CD4-positive, CD25-positive, alpha-beta regulatory T cell (primary cell): ENCODE data around the gene TMEM212. TPM values are rescaled to one million over a fixed set of nuclear protein-coding genes. Genes with fewer than 3 reads are reported as not detected.
"Not testable (repeated sequence)": the region's sequence is repeated elsewhere in the genome, so short reads cannot be mapped to it uniquely, and the experiment has no call there.

Source experiments
- ATAC-seq, 2 donors: fragments of 150-1000 bp; cut with Tn5 transposase; one replicate each; pipeline ENCODE4 v1.10.0; 2021; ENCODE audit warnings: low read depth in 2 of 2, moderate number of reproducible peaks in 2 of 2, moderate library complexity in 1 of 2
- DNase-seq, 3 donors: peaks; one replicate each; pipeline versions ENCODE4 v3.0.0 to v3.0.0-alpha.2; 2012 to 2022; ENCODE audit warnings: mixed read lengths in 1 of 3
- H3K27ac ChIP-seq: one replicate; pipeline ENCODE4 v1.7.0; 2013; ENCODE audit warnings: mild to moderate bottlenecking, low read length; ENCODE audit not compliant: insufficient read depth, poor library complexity, severe bottlenecking
- H3K27me3 ChIP-seq: one replicate; pipeline ENCODE4 v1.7.0; 2013; ENCODE audit warnings: low read length; ENCODE audit not compliant: control insufficient read depth, insufficient read depth
- H3K36me3 ChIP-seq: one replicate; pipeline ENCODE4 v1.7.0; 2013; ENCODE audit warnings: mild to moderate bottlenecking, low read length, moderate library complexity; ENCODE audit not compliant: control insufficient read depth, insufficient read depth
- H3K4me1 ChIP-seq: 2 replicates; pipeline ENCODE4 v1.7.0; 2013; ENCODE audit warnings: mild to moderate bottlenecking, low read length; ENCODE audit not compliant: insufficient read depth, control insufficient read depth, poor library complexity, severe bottlenecking
- H3K4me3 ChIP-seq: one replicate; pipeline ENCODE4 v1.7.0; 2013; ENCODE audit warnings: low read depth, mild to moderate bottlenecking, low read length, moderate library complexity
- H3K9me3 ChIP-seq, 2 experiments: 1 replicate in 1 of 2; 2 replicates in 1 of 2; pipeline ENCODE4 v1.7.0; 2013; ENCODE audit warnings: low read length in 2 of 2, mild to moderate bottlenecking in 1 of 2, moderate library complexity in 1 of 2; ENCODE audit not compliant: control insufficient read depth in 2 of 2
- H3K27ac Mint-ChIP-seq, 3 donors: one replicate each; pipeline ENCODE4 v1.8.0; 2020 to 2022; ENCODE audit warnings: mild to moderate bottlenecking in 3 of 3, mixed read lengths in 3 of 3, moderate library complexity in 2 of 3
- H3K27me3 Mint-ChIP-seq: one replicate; pipeline ENCODE4 v1.8.0; 2022; ENCODE audit warnings: mild to moderate bottlenecking, mixed read lengths
- H3K36me3 Mint-ChIP-seq: one replicate; pipeline ENCODE4 v1.8.0; 2020; ENCODE audit warnings: mixed read lengths
- H3K4me1 Mint-ChIP-seq, 4 donors: one replicate each; pipeline ENCODE4 v1.8.0; 2020 to 2022; ENCODE audit warnings: mixed read lengths in 4 of 4, mild to moderate bottlenecking in 1 of 4
- H3K4me3 Mint-ChIP-seq, 4 donors: one replicate each; pipeline ENCODE4 v1.8.0; 2020 to 2022; ENCODE audit warnings: mild to moderate bottlenecking in 4 of 4, mixed read lengths in 4 of 4, moderate library complexity in 3 of 4
- H3K9me3 Mint-ChIP-seq, 7 donors: one replicate each; pipeline ENCODE4 v1.8.0; 2020 to 2022; ENCODE audit warnings: mixed read lengths in 7 of 7, mild to moderate bottlenecking in 3 of 7, moderate library complexity in 2 of 7
- polyA plus RNA-seq, 4 donors: library from polyadenylated mRNA; unstranded; fragments of 300-500 nt; fragmentation: Illumina TruSeq; gene quantifications; one replicate each; pipeline ENCODE4 v1.2.3, GENCODE V29; 2021
- total RNA-seq: library from RNA; stranded (reverse); gene quantifications from one replicate; pipeline ENCODE4 v1.2.3, GENCODE V29; 2022

Gene TMEM212
- total and polyA plus RNA-seq, 5 donors from 2014 or later, result not detected

DNA sequence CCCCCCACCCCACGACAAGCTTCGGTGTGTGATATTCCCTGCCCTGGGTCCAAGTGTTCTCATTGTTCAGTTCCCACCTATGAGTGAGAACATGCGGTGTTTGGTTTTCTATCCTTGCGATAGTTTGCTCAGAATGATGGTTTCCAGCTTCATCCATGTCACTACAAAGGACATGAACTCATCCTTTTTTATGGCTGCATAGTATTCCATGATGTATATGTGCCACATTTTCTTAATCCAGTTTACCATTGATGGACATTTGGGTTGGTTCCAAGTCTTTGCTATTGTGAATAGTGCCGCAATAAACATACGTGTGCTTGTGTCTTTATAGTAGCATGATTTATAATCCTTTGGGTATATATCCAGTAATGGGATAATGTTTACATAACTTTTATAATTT is 28.5 kb upstream of the TMEM212 start:
- H3K27ac Mint-ChIP-seq, H3K4me3 Mint-ChIP-seq, H3K27me3 ChIP-seq, ATAC-seq, H3K9me3 Mint-ChIP-seq, DNase-seq, H3K36me3 Mint-ChIP-seq, H3K4me3 ChIP-seq, H3K4me1 Mint-ChIP-seq, H3K9me3 ChIP-seq, H3K36me3 ChIP-seq, H3K27ac ChIP-seq: not testable (repeated sequence)
- peaks cover 54% of the 10 kb centered on the region for H3K27me3 Mint-ChIP-seq
- H3K4me1 ChIP-seq, result peaks cover 12% of the 10 kb centered on the region

DNA sequence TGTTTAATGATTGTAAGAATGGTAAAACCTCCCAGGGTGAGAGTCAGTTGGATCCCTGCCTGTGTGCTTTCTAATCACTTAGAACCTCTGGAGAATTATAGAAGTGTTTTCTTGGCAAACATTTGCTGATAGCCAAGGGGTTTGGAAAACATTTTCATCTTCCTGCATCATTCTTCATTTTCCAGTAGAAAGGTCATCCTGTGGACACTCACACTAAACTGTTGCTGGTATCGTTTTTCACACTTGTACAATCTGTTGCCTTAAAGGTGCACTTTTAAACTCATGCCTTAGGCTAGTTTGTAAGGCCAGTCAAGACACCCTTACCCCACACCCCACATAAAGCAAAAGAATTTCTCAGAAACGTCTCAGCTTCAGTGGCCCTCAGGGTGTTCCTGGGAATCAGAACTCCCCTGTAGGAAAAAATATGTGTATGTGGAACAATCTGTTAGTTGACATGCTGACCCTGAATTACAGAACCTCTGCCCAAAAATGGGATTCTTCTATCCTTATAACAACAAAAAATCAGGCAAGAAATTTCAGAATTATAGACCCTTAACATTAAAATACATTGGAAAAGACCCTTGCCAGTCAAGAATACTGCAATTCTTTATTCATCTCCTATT is 27.1 kb upstream of the TMEM212 start:
- Mint-ChIP-seq H3K9me3 (peaks cover 0 to 1% (median 0%) of the 10 kb centered on the region in 7 donors), H3K27me3 (peaks cover 47% of the 10 kb centered on the region), H3K4me1 (peaks cover 0 to 3% (median 0%) of the 10 kb centered on the region in 4 donors), H3K27ac (no peak overlapping the region), H3K4me3 (no peak overlapping the region), H3K36me3 (no peaks in the 10 kb centered on the region)
- Histone ChIP-seq H3K27me3 (peaks cover 8% of the 10 kb centered on the region), H3K9me3 (no peaks in the 10 kb centered on the region), H3K36me3 (no peaks in the 10 kb centered on the region), H3K4me1 (no peaks in the 10 kb centered on the region), H3K27ac (no peak overlapping the region), H3K4me3 (no peak overlapping the region)
- DNase-seq (no peak), ATAC-seq (no peak)

DNA sequence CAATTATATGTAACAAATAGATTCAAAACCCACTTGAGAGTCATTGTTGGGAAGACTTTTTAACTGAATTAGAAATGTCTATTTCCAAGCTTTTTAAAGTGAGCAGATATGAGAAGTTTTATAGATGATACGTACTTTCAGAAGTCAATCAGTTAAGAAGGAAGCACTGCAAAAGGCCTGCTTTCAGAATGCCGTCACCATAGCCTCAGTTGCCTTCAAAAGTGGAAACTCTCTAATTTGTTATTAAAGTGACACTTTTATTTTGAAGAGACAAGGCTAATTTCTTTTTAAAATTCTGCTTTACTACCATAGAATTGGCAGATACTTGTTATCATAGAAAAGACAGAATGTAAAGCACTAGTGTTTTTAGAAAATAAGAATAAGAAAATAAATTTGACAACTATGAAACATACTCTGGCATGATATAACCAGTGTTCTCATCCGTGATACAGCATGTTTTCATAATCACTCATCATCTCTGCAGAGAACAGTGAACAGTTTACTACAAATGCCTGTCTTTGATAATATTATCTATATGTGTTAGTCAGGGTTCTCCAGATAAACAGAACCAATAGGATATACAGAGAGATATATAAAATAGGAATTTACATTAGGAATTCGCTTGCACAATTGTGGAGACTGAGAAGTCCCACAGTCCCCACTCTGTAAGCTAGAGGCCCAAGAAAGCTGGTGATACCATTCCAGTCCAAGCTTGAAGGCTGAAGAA is 25.9 kb upstream of the TMEM212 start:
- H3K36me3 ChIP-seq, result no peaks in the 10 kb centered on the region
- no peak for DNase-seq
- ATAC-seq, result no peak
- Mint-ChIP-seq H3K27me3 (peaks cover 35% of the 10 kb centered on the region), H3K36me3 (no peaks in the 10 kb centered on the region), H3K4me3 (no peak overlapping the region), H3K9me3 (peaks cover 0 to 1% (median 0%) of the 10 kb centered on the region in 7 donors), H3K27ac (no peak overlapping the region), H3K4me1 (peaks cover 3 to 7% (median 7%) of the 10 kb centered on the region in 4 donors)
- no peak overlapping the region for H3K27ac ChIP-seq
- peaks cover 4% of the 10 kb centered on the region for H3K27me3 ChIP-seq
- no peaks in the 10 kb centered on the region for H3K9me3 ChIP-seq
- H3K4me3 ChIP-seq, result no peak overlapping the region
- H3K4me1 ChIP-seq, result no peaks in the 10 kb centered on the region

DNA sequence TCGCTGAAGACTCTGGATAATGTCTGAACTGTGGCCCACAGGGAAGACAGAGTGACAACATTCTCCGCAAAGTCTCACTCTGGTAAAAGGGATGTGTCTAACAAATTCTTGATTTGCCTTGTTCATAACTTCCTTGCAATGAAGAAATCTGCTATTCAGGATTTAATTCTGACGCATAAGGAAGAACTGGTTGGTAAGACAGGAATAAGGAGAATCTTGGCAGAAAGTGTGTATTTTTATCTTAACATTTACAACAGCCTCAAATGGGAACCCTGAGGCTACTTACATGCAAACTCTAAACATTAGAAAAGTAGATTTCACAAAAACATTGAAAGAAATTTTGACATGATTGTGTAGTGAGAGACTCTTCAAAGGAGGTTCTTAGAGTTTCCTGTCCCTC is 22.1 kb upstream of the TMEM212 start:
- Mint-ChIP-seq H3K9me3 (peaks cover 0 to 2% (median 0%) of the 10 kb centered on the region in 7 donors), H3K4me1 (peaks cover 3 to 7% (median 7%) of the 10 kb centered on the region in 4 donors), H3K4me3 (no peak overlapping the region), H3K27ac (no peak overlapping the region), H3K36me3 (no peaks in the 10 kb centered on the region), H3K27me3 (peaks cover 16% of the 10 kb centered on the region)
- Histone ChIP-seq H3K27ac (no peak overlapping the region), H3K4me3 (no peak overlapping the region), H3K27me3 (no peaks in the 10 kb centered on the region), H3K4me1 (no peaks in the 10 kb centered on the region), H3K36me3 (no peaks in the 10 kb centered on the region), H3K9me3 (no peaks in the 10 kb centered on the region)
- ATAC-seq, result no peak
- no peak for DNase-seq

DNA sequence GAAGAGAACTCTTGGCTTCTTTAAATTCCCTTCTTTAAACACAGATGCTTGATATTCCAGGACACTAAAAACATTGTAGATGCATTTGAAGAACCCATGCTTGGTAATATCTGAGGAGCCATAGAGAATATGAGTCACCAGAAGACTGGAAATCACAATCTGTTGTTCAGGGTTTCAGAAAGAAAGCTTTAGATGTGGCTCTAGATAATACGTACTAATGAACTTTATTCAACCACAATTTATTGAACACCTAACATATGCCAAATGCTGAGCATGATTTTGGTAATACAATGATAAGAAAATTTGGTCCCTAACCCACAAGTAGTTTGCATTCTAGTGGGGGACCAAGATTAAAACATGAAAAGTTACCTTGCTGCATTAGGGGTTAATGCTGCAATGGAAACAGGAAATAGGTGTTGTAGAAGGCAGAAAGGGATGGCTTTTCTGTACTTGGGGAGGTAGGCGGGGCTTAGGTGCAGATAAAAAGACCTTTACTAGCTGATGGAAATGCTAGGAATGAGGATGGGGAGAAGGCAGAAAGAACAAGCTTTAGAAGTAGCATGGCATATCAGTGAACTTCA is 21.3 kb upstream of the TMEM212 start:
- H3K4me1 Mint-ChIP-seq, result peaks cover 3 to 10% (median 7%) of the 10 kb centered on the region in 4 donors
- no peaks in the 10 kb centered on the region for H3K36me3 ChIP-seq
- H3K9me3 Mint-ChIP-seq, result peaks cover 0 to 2% (median 0%) of the 10 kb centered on the region in 7 donors
- H3K9me3 ChIP-seq, result no peaks in the 10 kb centered on the region
- DNase-seq, result peak in 1 of 3 donors; percentile 8
- H3K27ac Mint-ChIP-seq, result no peak overlapping the region
- no peak overlapping the region for H3K27ac ChIP-seq
- H3K4me3 ChIP-seq, result no peak overlapping the region
- peaks cover 16% of the 10 kb centered on the region for H3K27me3 Mint-ChIP-seq
- H3K4me3 Mint-ChIP-seq, result peak overlapping the region in 1 of 4 donors; percentile 6
- peak in 1 of 2 donors; percentile 12 for ATAC-seq
- H3K4me1 ChIP-seq, result no peaks in the 10 kb centered on the region
- H3K36me3 Mint-ChIP-seq, result no peaks in the 10 kb centered on the region
- no peaks in the 10 kb centered on the region for H3K27me3 ChIP-seq

DNA sequence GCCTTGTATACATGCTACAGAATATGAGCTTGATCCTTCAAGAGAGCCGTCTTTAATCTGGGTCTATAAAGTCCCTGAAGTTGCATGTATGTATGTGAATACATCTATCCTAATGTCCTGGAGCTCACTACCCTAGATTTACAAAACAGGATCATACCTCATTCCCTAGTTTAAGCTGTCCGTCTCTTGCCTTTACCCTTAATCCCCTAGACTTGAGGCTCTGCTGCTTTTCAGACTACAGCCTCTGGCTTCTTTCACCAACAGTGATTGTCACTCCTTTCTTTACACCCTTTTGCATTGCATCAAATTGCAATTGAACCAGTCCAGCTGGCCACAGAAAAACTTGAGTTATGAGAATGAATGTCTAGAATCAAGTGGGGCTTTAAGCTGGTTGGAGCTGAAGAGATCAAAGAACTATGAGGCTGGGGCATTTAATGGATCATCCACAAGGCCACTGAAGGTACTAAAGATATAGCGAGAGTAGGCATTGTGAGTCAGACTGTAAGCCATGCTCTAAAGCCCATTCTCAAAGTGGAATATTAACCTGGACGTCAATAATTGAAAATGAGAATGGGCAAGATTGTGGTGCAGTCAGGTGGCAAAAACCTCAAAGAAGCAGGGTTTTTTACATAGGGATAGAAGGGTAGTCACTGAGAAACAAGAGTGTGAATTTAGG is 20.6 kb upstream of the TMEM212 start:
- no peak for DNase-seq
- peaks cover 3 to 14% (median 10%) of the 10 kb centered on the region in 4 donors for H3K4me1 Mint-ChIP-seq
- peak overlapping the region in 1 of 4 donors; percentile 6 for H3K4me3 Mint-ChIP-seq
- no peak for ATAC-seq
- no peak overlapping the region for H3K27ac ChIP-seq
- H3K4me3 ChIP-seq, result no peak overlapping the region
- H3K27me3 Mint-ChIP-seq, result peaks cover 11% of the 10 kb centered on the region
- peaks cover 0 to 2% (median 0%) of the 10 kb centered on the region in 7 donors for H3K9me3 Mint-ChIP-seq
- H3K27me3 ChIP-seq, result no peaks in the 10 kb centered on the region
- H3K4me1 ChIP-seq, result peaks cover 5% of the 10 kb centered on the region
- H3K36me3 ChIP-seq, result no peaks in the 10 kb centered on the region
- H3K36me3 Mint-ChIP-seq, result no peaks in the 10 kb centered on the region
- no peak overlapping the region for H3K27ac Mint-ChIP-seq
- H3K9me3 ChIP-seq, result no peaks in the 10 kb centered on the region

DNA sequence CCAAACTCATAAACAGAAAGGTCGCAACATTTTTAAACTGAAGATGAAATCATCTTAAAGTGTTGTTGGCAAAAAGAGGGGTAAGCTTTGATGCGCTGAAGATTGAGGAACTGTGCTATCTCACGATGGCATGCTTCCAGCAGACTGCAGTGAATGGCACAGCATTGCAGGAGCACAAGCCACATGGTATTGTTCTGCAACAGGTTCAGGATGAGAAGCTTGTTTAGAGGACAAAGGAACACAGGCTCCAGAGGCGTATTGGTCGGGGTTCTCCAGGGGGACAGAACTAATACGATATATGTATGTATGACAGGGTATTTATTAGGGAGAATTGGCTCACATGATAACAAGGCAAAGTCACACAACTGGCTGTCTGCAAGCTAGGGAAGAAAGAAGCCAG is 19.0 kb upstream of the TMEM212 start:
- H3K4me3 Mint-ChIP-seq, result no peak overlapping the region
- no peak overlapping the region for H3K27ac Mint-ChIP-seq
- peaks cover 5% of the 10 kb centered on the region for H3K27me3 Mint-ChIP-seq
- DNase-seq, result no peak
- Histone ChIP-seq H3K4me3 (no peak overlapping the region), H3K9me3 (no peaks in the 10 kb centered on the region), H3K27ac (no peak overlapping the region), H3K36me3 (no peaks in the 10 kb centered on the region), H3K27me3 (no peaks in the 10 kb centered on the region), H3K4me1 (peaks cover 6% of the 10 kb centered on the region)
- peaks cover 8 to 25% (median 15%) of the 10 kb centered on the region in 4 donors for H3K4me1 Mint-ChIP-seq
- peaks cover 0 to 2% (median 0%) of the 10 kb centered on the region in 7 donors for H3K9me3 Mint-ChIP-seq
- H3K36me3 Mint-ChIP-seq, result no peaks in the 10 kb centered on the region
- no peak for ATAC-seq
